GM12864 (cell line): ENCODE measurements around the gene MZF1.

Source experiments
- DNase-seq: peaks from one replicate; pipeline ENCODE4 v3.0.0-alpha.2; 2011; ENCODE audit warnings: low read depth
- H3K4me3 ChIP-seq: 2 replicates; pipeline ENCODE4 v1.5.1; 2011; ENCODE audit warnings: mild to moderate bottlenecking, low read depth, low read length, control low read depth
- TF ChIP-seq, protein P1 (sequence below): IDR thresholded peaks from 2 replicates; pipeline ENCODE4 v1.5.1; 2011; ENCODE audit warnings: low read depth, mild to moderate bottlenecking, moderate library complexity, low read length, control low read depth, inconsistent platforms; ENCODE audit errors: missing control alignments

MZF1 gene

DNA sequence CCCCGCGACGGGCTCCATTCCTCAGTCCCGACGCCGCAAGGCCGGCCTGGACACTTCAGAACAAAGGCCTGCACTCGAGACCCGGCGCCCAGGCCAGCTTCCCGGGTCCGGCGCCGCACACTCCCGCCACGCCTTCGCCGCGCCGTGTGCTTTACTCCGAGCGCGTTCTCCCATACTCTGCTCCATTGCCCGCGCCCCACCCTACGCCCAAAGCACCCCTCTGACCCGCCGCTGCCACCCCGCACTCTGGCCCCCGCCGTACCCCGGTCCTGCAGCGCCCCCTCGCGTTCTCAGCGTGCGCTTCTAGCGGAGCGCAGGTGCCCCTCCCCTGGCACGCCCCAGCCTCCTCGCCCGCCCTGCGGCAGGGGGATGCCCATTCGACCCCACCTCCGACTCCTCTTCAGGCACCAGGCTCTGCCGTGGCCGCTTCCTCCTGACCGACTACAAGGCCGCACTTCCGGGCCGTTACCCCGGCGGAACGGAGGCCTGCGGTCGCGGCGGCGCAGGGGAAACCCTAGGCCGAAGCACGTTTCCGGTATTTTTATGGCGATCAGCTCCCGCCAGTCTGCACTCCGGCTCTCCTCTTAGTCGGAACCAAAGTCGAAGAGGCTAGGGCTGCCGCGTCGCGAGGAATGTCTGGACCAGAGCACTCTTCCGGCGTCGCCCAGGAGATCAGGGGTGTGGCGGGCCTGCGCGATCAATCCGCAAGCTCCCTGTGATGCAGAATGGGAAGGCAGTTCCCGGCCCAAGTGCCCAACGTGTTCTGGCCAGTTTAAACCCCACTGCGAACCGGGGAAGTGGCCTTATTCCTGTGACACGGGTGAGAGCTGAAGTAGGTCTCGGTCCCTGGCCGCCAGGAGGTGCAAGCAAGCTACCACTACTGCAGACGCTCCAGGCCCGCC, 53.5 kb downstream of the MZF1 start, which contains the start of gene ZBTB45:
TSS of gene ZBTB45 (minus strand) at position 456 of the 902 bp plus-strand sequence. CDS start 2,137 bp downstream, outside the sequence.
- peak within 1 kb of the TSS; percentile 70 for H3K4me3 ChIP-seq
- TF ChIP-seq, protein P1, sequence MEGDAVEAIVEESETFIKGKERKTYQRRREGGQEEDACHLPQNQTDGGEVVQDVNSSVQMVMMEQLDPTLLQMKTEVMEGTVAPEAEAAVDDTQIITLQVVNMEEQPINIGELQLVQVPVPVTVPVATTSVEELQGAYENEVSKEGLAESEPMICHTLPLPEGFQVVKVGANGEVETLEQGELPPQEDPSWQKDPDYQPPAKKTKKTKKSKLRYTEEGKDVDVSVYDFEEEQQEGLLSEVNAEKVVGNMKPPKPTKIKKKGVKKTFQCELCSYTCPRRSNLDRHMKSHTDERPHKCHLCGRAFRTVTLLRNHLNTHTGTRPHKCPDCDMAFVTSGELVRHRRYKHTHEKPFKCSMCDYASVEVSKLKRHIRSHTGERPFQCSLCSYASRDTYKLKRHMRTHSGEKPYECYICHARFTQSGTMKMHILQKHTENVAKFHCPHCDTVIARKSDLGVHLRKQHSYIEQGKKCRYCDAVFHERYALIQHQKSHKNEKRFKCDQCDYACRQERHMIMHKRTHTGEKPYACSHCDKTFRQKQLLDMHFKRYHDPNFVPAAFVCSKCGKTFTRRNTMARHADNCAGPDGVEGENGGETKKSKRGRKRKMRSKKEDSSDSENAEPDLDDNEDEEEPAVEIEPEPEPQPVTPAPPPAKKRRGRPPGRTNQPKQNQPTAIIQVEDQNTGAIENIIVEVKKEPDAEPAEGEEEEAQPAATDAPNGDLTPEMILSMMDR, result peak; percentile 77
- peak; percentile 92 for DNase-seq

DNA sequence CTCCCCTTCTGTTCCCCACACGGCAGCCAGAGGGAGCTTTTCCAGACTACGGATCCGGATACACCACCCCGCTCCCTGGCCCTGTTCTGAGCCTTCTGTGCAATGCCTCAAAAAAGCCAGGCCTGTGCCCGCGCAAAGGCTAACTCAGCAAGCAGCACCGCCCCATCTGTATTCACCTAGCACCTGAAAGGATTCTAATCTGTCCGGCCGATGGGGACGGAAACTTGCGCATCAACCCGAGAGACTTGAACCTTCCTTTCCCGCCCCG, 54.1 kb downstream of the MZF1 start:
- TF ChIP-seq, protein P1, result peak; percentile 55
- DNase-seq, result no peak
- peak overlapping the region; percentile 70 for H3K4me3 ChIP-seq

DNA sequence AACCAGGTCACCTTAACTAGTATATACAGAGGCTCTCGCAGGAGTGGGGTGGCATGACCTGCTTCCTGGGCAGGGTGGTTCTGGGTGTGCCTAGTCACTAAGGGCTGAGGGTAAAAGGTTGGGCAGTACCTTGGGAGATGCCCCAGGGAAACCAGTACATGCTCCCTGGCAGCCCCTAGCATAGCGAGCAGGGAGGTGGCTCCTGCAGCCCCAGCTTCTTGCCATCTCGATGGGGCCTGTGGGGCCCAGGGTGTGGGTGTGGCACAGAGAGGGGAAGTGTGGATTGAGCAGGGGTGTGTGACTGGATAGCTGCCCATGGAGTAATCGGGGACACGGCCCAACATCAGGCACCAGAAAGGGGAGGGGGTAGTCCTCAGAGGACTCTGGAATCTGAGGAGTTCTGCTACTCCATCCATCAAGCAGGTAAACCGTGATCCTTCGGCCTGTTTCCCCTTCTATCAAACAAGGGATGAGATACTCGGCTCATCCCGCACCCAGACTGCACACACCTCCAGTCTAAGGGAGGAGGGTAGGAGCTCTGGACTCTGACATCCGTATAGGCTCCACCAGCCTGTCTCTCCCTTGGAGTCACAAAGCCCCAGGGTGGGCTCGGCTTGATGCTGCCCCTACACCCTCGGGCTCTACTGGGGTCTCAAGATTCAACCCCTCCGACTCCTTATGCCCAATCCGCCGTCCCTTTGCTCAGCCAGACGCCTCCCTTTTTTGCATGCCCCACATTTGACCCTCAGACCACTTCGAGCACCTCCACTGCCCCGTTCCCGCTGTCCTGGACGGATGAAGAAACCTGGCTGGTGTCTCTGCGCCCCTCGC, 54.7 kb downstream of the MZF1 start:
- peak overlapping the region; percentile 70 for H3K4me3 ChIP-seq
- TF ChIP-seq, protein P1, result no peak
- DNase-seq, result no peak

DNA sequence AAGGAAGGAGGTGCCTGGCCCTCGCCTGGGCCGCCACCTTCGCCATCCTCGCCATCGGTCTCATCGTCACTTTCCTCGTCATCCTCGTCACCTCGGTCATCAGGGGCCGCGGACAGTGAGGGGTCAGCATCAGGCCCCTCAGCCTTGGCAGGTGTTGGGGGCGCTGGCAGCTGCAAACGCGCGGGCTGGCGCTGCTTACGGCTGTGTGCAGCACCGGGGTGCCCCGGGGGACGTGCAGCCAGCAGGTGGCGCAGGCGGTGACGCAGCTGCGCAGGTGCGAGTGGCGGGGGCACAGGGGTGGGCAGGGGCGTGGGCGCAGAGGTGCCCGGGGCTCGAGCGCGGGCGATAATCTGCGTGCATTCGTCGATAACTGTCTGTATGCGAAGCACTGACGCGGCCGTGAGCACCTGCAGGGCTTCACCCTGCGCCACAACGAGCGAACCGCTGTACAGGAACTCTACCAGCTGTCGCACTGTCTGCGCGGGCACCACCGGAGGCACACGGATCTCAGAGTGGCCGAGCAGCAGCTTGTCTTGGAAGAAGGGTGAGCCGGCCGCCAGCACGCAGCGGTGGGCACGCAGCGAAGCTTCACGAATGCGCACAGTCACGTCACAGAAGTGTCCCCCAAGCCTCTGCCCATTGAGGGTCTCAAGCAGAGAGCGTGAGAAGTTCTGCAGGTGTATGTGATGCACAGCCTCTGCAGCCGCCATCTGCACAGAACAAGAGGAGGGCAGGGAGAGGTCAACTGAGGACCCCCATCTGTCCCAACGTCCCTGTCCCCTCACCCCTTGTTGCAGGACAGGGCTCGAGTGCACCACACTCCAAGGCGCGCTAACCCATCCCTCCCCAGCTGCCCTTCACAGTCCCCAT, 55.9 kb downstream of the MZF1 start:
- TF ChIP-seq, protein P1, result no peak
- no peak for DNase-seq
- H3K4me3 ChIP-seq, result no peak overlapping the region

DNA sequence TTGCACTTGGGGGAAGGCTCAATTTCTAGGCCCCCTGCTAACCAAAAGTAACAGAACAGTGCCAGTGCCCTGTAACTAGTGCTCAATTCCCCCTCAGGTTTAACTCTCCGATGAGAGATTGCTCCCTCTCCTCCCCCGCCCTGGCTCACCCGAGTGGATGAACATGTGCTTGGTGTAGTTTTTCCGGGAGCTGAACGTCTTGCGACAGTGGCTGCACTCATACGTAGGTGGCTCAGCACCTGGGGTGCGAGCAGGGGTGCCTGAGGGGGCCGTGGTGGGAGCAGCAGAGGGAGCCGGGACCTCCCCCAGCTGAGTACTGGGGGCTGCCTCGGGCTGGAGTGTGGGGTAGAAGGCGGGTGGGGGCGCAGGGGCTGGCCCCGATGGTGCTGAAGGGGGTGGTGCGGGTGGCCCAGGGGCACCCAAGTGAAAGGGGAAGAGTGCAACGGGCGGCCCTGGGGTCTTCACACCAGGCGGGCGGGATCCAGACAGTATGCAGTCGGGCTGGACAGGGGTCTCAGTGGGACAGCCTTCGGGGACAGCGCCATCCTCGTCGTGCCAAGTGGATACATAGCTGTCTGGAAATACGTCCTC, 56.8 kb downstream of the MZF1 start:
- TF ChIP-seq, protein P1, result no peak
- no peak for DNase-seq
- no peak overlapping the region for H3K4me3 ChIP-seq

DNA sequence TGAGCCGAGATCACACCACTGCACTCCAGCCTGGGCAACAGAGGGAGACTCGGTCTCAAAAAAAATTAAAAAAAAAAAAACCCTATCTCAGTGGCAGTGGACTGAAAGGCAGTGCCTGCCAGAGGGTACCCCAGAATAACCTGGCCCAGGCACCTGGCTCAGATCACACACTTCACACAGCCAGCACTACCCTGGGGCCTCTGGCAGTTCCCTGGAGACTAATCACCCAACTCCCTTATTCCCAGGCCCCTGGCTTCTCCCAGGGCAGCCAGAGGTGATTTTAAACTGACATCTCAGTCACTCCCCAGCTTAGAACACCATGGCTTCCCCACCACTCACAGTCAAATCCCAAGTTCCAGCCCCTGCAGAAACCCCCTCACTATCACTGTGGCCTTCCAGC, 57.9 kb downstream of the MZF1 start:
- TF ChIP-seq, protein P1, result no peak
- no peak for DNase-seq
- H3K4me3 ChIP-seq, result no peak overlapping the region
